K562 (cell line): Measurements from ENCODE around the gene PNPLA1. TPM values are rescaled to one million over a fixed set of nuclear protein-coding genes. Genes with fewer than 3 reads are reported as not detected.

Experiments used
- CBFA2T3 ChIP-seq: fragments of 450-650 bp; IDR thresholded peaks from 2 replicates; pipeline ENCODE4 v1.6.1; 2017
- RFX1 ChIP-seq: fragments of 450-650 bp; IDR thresholded peaks from 2 replicates; pipeline ENCODE4 v1.6.1; 2016; ENCODE audit warnings: mild to moderate bottlenecking, moderate library complexity
- ZNF253 ChIP-seq: fragments of 250-450 bp; sonication (Bioruptor Pico); conservative IDR thresholded peaks from 2 replicates; pipeline ENCODE4 v1.6.1; 2021; ENCODE audit warnings: mild to moderate bottlenecking
- ZNF431 ChIP-seq: sonication (generic); formaldehyde crosslinking; IDR thresholded peaks from 2 replicates; pipeline ENCODE4 v1.8.0; 2022; ENCODE audit warnings: mild to moderate bottlenecking, missing genetic modification reagents
- ZSCAN29 ChIP-seq: fragments of 450-650 bp; IDR thresholded peaks from 2 replicates; pipeline ENCODE4 v1.6.1; 2017
- polyA plus RNA-seq, 8 experiments: library from polyadenylated mRNA; depleted of rRNA in 4 of 8; stranded (reverse) in 5 of 8; unstranded in 3 of 8; fragments of >200 nt; fragmentation: Nextera tagmentation in 2 of 8; fragmentation: Illumina TruSeq in 1 of 8; extraction: Ambion mirVana in 2 of 8; extraction: Trizol in 1 of 8; gene quantifications; 2 replicates each; pipeline versions ENCODE4 v1.2.1 to v1.2.3, GENCODE V29; 2011 to 2014; ENCODE audit warnings: inconsistent platforms in 1 of 8, missing spikeins in 1 of 8
- total RNA-seq, 7 experiments: library from RNA; depleted of rRNA in 6 of 7; stranded (reverse); fragments of >200 nt in 6 of 7; fragmentation: Illumina TruSeq in 2 of 7; extraction: Trizol in 2 of 7; gene quantifications; 2 replicates each; pipeline versions ENCODE4 v1.2.1 to v1.2.3, GENCODE V29; 2011 to 2021; ENCODE audit warnings: low replicate concordance in 1 of 7
- TF ChIP-seq, protein P1 (sequence below): fragments of 450-650 bp; IDR thresholded peaks from 2 replicates; pipeline ENCODE4 v1.6.1; 2018; ENCODE audit warnings: mild to moderate bottlenecking, low read depth; ENCODE audit not compliant: partially characterized antibody
- TF ChIP-seq, protein P2 (sequence below): sonication (generic); formaldehyde crosslinking; IDR thresholded peaks from 2 replicates; pipeline ENCODE4 v1.8.0; 2023; ENCODE audit warnings: mild to moderate bottlenecking, missing genetic modification reagents
- TF ChIP-seq, protein P3 (sequence below): IDR thresholded peaks from 3 replicates; pipeline ENCODE4 v1.6.1; 2011; ENCODE audit warnings: borderline replicate concordance, mild to moderate bottlenecking; ENCODE audit not compliant: insufficient read length, insufficient read depth
- TF ChIP-seq, protein P4 (sequence below): fragments of 250-450 bp; sonication (Bioruptor Pico); IDR thresholded peaks from 2 replicates; pipeline ENCODE4 v1.8.0; 2022; ENCODE audit warnings: moderate library complexity, mild to moderate bottlenecking, inconsistent platforms
- TF ChIP-seq, protein P5 (sequence below): sonication (generic); formaldehyde crosslinking; IDR thresholded peaks from 2 replicates; pipeline ENCODE4 v1.8.0; 2023; ENCODE audit warnings: missing genetic modification reagents, mild to moderate bottlenecking, borderline replicate concordance

The PNPLA1 gene
- total and polyA plus RNA-seq, 9 of the 15 experiments (the other 6 are each of a cell fraction or from before 2014, with no cell fraction given) = 0.04 to 0.27 (median 0.13) TPM; not detected in 2

DNA sequence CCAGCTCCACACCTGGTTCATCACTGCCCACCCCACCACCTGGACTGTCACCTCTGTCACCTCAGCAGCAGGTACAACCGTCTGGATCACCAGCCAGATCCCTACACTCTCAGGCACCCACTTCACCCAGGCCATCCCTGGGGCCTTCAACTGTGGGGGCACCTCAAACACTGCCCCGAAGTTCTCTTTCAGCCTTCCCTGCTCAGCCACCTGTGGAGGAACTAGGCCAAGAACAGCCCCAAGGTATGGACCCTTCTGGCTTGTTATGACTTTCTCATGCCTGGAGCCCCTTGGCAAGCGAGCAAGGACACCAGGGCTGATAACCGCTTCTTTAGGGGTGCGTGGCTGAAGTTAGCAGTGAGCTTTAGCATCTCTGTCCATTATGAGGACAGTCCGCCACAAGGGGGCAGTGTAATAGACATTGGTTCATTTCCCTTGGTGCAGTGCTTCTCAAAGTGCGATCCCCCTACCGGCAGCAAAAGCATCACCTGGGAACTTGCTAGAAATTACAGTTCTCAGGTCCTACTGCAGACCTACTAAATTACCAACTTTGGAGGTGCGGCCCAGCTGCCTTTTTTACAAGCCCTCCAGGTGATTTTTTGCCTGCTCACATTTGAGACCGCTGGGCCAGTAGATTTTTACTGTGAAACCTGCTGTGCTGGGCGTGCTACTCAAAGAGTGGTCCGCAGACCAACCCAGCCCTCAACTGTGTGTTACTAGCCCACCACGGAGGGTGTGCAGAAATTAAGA, 32.5 kb downstream of the PNPLA1 start (continued):
- TF ChIP-seq, protein P1, sequence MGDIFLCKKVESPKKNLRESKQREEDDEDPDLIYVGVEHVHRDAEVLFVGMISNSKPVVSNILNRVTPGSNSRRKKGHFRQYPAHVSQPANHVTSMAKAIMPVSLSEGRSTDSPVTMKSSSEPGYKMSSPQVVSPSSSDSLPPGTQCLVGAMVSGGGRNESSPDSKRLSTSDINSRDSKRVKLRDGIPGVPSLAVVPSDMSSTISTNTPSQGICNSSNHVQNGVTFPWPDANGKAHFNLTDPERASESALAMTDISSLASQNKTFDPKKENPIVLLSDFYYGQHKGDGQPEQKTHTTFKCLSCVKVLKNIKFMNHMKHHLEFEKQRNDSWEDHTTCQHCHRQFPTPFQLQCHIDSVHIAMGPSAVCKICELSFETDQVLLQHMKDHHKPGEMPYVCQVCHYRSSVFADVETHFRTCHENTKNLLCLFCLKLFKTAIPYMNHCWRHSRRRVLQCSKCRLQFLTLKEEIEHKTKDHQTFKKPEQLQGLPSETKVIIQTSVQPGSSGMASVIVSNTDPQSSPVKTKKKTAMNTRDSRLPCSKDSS = no peak
- TF ChIP-seq ZSCAN29 = no peak
- TF ChIP-seq, protein P2, sequence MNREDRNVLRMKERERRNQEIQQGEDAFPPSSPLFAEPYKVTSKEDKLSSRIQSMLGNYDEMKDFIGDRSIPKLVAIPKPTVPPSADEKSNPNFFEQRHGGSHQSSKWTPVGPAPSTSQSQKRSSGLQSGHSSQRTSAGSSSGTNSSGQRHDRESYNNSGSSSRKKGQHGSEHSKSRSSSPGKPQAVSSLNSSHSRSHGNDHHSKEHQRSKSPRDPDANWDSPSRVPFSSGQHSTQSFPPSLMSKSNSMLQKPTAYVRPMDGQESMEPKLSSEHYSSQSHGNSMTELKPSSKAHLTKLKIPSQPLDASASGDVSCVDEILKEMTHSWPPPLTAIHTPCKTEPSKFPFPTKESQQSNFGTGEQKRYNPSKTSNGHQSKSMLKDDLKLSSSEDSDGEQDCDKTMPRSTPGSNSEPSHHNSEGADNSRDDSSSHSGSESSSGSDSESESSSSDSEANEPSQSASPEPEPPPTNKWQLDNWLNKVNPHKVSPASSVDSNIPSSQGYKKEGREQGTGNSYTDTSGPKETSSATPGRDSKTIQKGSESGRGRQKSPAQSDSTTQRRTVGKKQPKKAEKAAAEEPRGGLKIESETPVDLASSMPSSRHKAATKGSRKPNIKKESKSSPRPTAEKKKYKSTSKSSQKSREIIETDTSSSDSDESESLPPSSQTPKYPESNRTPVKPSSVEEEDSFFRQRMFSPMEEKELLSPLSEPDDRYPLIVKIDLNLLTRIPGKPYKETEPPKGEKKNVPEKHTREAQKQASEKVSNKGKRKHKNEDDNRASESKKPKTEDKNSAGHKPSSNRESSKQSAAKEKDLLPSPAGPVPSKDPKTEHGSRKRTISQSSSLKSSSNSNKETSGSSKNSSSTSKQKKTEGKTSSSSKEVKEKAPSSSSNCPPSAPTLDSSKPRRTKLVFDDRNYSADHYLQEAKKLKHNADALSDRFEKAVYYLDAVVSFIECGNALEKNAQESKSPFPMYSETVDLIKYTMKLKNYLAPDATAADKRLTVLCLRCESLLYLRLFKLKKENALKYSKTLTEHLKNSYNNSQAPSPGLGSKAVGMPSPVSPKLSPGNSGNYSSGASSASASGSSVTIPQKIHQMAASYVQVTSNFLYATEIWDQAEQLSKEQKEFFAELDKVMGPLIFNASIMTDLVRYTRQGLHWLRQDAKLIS (CRISPR knock-in tag) = 0 out of 2 replicates have a peak, but pooled peaks have one; percentile 18
- TF ChIP-seq, protein P3, sequence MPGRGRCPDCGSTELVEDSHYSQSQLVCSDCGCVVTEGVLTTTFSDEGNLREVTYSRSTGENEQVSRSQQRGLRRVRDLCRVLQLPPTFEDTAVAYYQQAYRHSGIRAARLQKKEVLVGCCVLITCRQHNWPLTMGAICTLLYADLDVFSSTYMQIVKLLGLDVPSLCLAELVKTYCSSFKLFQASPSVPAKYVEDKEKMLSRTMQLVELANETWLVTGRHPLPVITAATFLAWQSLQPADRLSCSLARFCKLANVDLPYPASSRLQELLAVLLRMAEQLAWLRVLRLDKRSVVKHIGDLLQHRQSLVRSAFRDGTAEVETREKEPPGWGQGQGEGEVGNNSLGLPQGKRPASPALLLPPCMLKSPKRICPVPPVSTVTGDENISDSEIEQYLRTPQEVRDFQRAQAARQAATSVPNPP = no peak
- no peak for TF ChIP-seq ZNF253 (CRISPR knock-in tag)
- TF ChIP-seq, protein P4, sequence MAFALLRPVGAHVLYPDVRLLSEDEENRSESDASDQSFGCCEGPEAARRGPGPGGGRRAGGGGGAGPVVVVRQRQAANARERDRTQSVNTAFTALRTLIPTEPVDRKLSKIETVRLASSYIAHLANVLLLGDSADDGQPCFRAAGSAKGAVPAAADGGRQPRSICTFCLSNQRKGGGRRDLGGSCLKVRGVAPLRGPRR = no peak
- TF ChIP-seq CBFA2T3 = no peak
- TF ChIP-seq ZNF431 (CRISPR knock-in tag) = no peak
- TF ChIP-seq, protein P5, sequence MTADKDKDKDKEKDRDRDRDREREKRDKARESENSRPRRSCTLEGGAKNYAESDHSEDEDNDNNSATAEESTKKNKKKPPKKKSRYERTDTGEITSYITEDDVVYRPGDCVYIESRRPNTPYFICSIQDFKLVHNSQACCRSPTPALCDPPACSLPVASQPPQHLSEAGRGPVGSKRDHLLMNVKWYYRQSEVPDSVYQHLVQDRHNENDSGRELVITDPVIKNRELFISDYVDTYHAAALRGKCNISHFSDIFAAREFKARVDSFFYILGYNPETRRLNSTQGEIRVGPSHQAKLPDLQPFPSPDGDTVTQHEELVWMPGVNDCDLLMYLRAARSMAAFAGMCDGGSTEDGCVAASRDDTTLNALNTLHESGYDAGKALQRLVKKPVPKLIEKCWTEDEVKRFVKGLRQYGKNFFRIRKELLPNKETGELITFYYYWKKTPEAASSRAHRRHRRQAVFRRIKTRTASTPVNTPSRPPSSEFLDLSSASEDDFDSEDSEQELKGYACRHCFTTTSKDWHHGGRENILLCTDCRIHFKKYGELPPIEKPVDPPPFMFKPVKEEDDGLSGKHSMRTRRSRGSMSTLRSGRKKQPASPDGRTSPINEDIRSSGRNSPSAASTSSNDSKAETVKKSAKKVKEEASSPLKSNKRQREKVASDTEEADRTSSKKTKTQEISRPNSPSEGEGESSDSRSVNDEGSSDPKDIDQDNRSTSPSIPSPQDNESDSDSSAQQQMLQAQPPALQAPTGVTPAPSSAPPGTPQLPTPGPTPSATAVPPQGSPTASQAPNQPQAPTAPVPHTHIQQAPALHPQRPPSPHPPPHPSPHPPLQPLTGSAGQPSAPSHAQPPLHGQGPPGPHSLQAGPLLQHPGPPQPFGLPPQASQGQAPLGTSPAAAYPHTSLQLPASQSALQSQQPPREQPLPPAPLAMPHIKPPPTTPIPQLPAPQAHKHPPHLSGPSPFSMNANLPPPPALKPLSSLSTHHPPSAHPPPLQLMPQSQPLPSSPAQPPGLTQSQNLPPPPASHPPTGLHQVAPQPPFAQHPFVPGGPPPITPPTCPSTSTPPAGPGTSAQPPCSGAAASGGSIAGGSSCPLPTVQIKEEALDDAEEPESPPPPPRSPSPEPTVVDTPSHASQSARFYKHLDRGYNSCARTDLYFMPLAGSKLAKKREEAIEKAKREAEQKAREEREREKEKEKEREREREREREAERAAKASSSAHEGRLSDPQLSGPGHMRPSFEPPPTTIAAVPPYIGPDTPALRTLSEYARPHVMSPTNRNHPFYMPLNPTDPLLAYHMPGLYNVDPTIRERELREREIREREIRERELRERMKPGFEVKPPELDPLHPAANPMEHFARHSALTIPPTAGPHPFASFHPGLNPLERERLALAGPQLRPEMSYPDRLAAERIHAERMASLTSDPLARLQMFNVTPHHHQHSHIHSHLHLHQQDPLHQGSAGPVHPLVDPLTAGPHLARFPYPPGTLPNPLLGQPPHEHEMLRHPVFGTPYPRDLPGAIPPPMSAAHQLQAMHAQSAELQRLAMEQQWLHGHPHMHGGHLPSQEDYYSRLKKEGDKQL (CRISPR knock-in tag) = no peak
- TF ChIP-seq RFX1 = no peak
